Neural cell (in vitro differentiated cells): Measurements from ENCODE around the gene ACVR1C.

ENCODE experiments used
- EP300 ChIP-seq: fragments of 450-650 bp; conservative IDR thresholded peaks from 2 replicates; pipeline ENCODE4 v1.6.1; 2014; ENCODE audit warnings: antibody characterized with exemption, mild to moderate bottlenecking, moderate library complexity; ENCODE audit not compliant: poor library complexity, severe bottlenecking
- EZH2 ChIP-seq: fragments of 200-600, 300-800 bp; shearing (Covaris generic), sonication (generic); IDR thresholded peaks from 2 replicates; pipeline ENCODE4 v1.6.1; 2014; ENCODE audit warnings: antibody characterized with exemption, low read length, borderline replicate concordance, mild to moderate bottlenecking; ENCODE audit not compliant: insufficient read depth, poor library complexity, severe bottlenecking
- POLR2AphosphoS5 ChIP-seq: IDR thresholded peaks from 2 replicates; pipeline ENCODE4 v1.6.1; 2012
- RAD21 ChIP-seq: fragments of 450-650 bp; conservative IDR thresholded peaks from 2 replicates; pipeline ENCODE4 v1.6.1; 2014; ENCODE audit warnings: antibody characterized with exemption, mild to moderate bottlenecking, moderate library complexity
- REST ChIP-seq: IDR thresholded peaks from 2 replicates; pipeline ENCODE4 v1.6.1; 2012; ENCODE audit warnings: borderline replicate concordance
- TF ChIP-seq, protein P1 (sequence below): fragments of 450-650 bp; IDR thresholded peaks from 2 replicates; pipeline ENCODE4 v1.5.1; 2014; ENCODE audit warnings: antibody characterized with exemption, mild to moderate bottlenecking, moderate library complexity; ENCODE audit not compliant: poor library complexity, severe bottlenecking

- no peak for TF ChIP-seq EZH2
- no peak for TF ChIP-seq EP300
- TF ChIP-seq, protein P1, sequence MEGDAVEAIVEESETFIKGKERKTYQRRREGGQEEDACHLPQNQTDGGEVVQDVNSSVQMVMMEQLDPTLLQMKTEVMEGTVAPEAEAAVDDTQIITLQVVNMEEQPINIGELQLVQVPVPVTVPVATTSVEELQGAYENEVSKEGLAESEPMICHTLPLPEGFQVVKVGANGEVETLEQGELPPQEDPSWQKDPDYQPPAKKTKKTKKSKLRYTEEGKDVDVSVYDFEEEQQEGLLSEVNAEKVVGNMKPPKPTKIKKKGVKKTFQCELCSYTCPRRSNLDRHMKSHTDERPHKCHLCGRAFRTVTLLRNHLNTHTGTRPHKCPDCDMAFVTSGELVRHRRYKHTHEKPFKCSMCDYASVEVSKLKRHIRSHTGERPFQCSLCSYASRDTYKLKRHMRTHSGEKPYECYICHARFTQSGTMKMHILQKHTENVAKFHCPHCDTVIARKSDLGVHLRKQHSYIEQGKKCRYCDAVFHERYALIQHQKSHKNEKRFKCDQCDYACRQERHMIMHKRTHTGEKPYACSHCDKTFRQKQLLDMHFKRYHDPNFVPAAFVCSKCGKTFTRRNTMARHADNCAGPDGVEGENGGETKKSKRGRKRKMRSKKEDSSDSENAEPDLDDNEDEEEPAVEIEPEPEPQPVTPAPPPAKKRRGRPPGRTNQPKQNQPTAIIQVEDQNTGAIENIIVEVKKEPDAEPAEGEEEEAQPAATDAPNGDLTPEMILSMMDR: no peak
- TF ChIP-seq REST: no peak
- TF ChIP-seq POLR2AphosphoS5: no peak
- no peak for TF ChIP-seq RAD21
Observed at GRCh38 chr2:157479081-157480027, 149.3 kb downstream of the ACVR1C start.
